ENCODE results near the gene CD247.

Gene CD247

GRCh38 chr1:167423684-167424619 lies 94.4 kb downstream of the CD247 start:
- no peak for DNase-seq (ENCODE audit: low read depth)
- no peak for TF ChIP-seq CTCF (IDR thresholded peaks at IDR 0.05; ENCODE audit: low read depth, low read length, missing control alignments)

GRCh38 chr1:167420510-167420909 lies 97.8 kb downstream of the CD247 start:
- DNase-seq (ENCODE audit: low read depth) = no peak
- TF ChIP-seq CTCF (IDR thresholded peaks at IDR 0.05; ENCODE audit: low read depth, low read length, missing control alignments) = no peak
- H3K4me3 ChIP-seq (ENCODE audit: low read depth, low read length) = no peak overlapping the region

More at GRCh38 chr1:167423684-167424619, 94.4 kb downstream of the CD247 start:
- no peak overlapping the region for H3K4me3 ChIP-seq (ENCODE audit: low read depth, low read length)

GRCh38 chr1:167419245-167419644 lies 99.1 kb downstream of the CD247 start:
- no peak for DNase-seq (ENCODE audit: low read depth)
- no peak for TF ChIP-seq CTCF (IDR thresholded peaks at IDR 0.05; ENCODE audit: low read depth, low read length, missing control alignments)
- no peak overlapping the region for H3K4me3 ChIP-seq (ENCODE audit: low read depth, low read length)

- no peak for DNase-seq (ENCODE audit: low read depth)
- no peak for TF ChIP-seq CTCF (IDR thresholded peaks at IDR 0.05; ENCODE audit: low read depth, low read length, missing control alignments)
- no peak overlapping the region for H3K4me3 ChIP-seq (ENCODE audit: low read depth, low read length)
These were observed 99.9 kb downstream of the CD247 start for GRCh38 chr1:167418391-167418790.

GRCh38 chr1:167416506-167416905 lies 101.8 kb downstream of the CD247 start:
- no peak overlapping the region for H3K4me3 ChIP-seq (ENCODE audit: low read depth, low read length)
- DNase-seq (ENCODE audit: low read depth) = no peak
- TF ChIP-seq CTCF (IDR thresholded peaks at IDR 0.05; ENCODE audit: low read depth, low read length, missing control alignments) = no peak

- TF ChIP-seq CTCF (IDR thresholded peaks at IDR 0.05; ENCODE audit: low read depth, low read length, missing control alignments) = no peak
- no peak for DNase-seq (ENCODE audit: low read depth)
- H3K4me3 ChIP-seq (ENCODE audit: low read depth, low read length) = no peak overlapping the region
These were observed 105.0 kb downstream of the CD247 start for GRCh38 chr1:167413328-167413727.

GRCh38 chr1:167412920-167413319 lies 105.4 kb downstream of the CD247 start:
- no peak for DNase-seq (ENCODE audit: low read depth)
- H3K4me3 ChIP-seq (ENCODE audit: low read depth, low read length) = no peak overlapping the region
- no peak for TF ChIP-seq CTCF (IDR thresholded peaks at IDR 0.05; ENCODE audit: low read depth, low read length, missing control alignments)
